Thoracic aorta (tissue), 2 donors: Measurements from ENCODE around the gene AHCTF1. TPM values are rescaled to one million over a fixed set of nuclear protein-coding genes. Genes with fewer than 3 reads are reported as not detected.

ENCODE experiments used
- ATAC-seq: fragments of 150-250 bp; one replicate; pipeline ENCODE4 v1.8.0; 2017; ENCODE audit warnings: low read depth; ENCODE audit not compliant: insufficient number of reproducible peaks, low FRiP score
- DNase-seq: peaks from one replicate; pipeline ENCODE4 v3.0.0-alpha.2; 2020; ENCODE audit warnings: low spot score
- H3K27ac ChIP-seq, 2 donors: fragments of 200-600 bp; sonication (generic); 1 replicate in 1 of 2; 2 replicates in 1 of 2; pipeline ENCODE4 v1.5.1; 2016; ENCODE audit warnings: mild to moderate bottlenecking in 2 of 2, moderate library complexity in 2 of 2
- H3K27me3 ChIP-seq: fragments of 200-600 bp; sonication (generic); replicated peaks from 2 replicates; pipeline ENCODE4 v1.6.0; 2016; ENCODE audit warnings: mild to moderate bottlenecking; ENCODE audit not compliant: insufficient read depth
- H3K36me3 ChIP-seq: fragments of 200-600 bp; sonication (generic); one replicate; pipeline ENCODE4 v1.5.1; 2016
- H3K4me1 ChIP-seq, 2 donors: fragments of 200-600 bp; sonication (generic); 1 replicate in 1 of 2; 2 replicates in 1 of 2; pipeline versions ENCODE4 v1.5.1 to v1.6.0; 2016; ENCODE audit warnings: low read depth in 2 of 2, mild to moderate bottlenecking in 1 of 2; ENCODE audit not compliant: control insufficient read depth in 1 of 2
- H3K4me3 ChIP-seq: fragments of 200-600 bp; sonication (generic); 2 replicates; pipeline ENCODE4 v1.5.1; 2016; ENCODE audit warnings: mild to moderate bottlenecking
- H3K9me3 ChIP-seq: fragments of 200-600 bp; sonication (generic); 2 replicates; pipeline ENCODE4 v1.5.1; 2016
- CTCF ChIP-seq: fragments of 200-600 bp; sonication (generic); IDR thresholded peaks from one replicate; pipeline ENCODE4 v1.5.1; 2019; ENCODE audit warnings: antibody characterized with exemption
- total RNA-seq, 2 donors: library from RNA; depleted of rRNA; stranded (reverse); fragments of >200 nt; gene quantifications; one replicate each; pipeline versions ENCODE4 v1.1.0 to v1.2.3, GENCODE V29; 2016

The AHCTF1 gene
- total RNA-seq, 2 donors from 2014 or later: 36.3 to 69.2 TPM

DNA sequence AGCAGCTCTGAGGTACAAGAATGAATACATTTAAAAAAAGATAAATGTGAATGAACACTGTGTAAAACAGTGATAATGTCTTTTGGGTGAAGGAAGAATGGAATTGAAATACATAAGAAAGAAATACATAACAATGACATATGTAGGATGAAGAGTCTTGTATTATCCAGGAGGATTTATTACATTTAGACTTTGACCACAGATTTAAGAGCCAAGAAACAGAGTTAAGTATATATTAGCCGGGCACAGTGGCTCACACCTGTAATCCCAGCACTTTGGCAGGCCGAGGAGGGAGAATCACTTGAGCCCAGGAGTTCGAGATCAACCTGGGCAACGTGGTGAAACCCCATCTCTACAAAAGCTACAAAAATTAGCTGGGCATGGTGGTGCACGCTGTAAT is 127.9 kb downstream of the AHCTF1 start:
- ATAC-seq (no peak), DNase-seq (no peak)
- H3K27ac ChIP-seq: no peak overlapping the region
- no peaks in the 10 kb centered on the region for H3K27me3 ChIP-seq
- no peak overlapping the region for H3K4me3 ChIP-seq
- no peaks in the 10 kb centered on the region for H3K36me3 ChIP-seq
- no peaks in the 10 kb centered on the region for H3K4me1 ChIP-seq
- H3K9me3 ChIP-seq: no peaks in the 10 kb centered on the region
- no peak for TF ChIP-seq CTCF

DNA sequence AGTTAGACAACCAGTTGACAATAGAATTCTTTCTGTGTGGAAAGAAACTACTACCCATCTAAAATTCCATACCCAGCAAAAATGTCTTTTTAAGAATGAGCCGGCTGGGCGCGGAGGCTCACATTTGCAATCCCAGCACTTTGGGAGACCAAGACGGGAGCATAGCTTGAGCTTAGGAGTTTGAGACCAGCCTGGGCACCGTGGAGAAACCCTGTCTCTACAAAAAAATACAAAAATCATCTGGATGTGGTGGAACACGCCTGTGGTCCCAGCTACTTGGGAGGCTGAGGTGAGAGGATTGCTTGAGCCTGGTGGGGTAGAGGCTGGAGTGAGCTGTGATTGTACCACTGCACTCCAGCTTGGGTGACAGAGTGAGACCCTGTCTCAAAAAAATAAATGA is 128.4 kb downstream of the AHCTF1 start:
- DNase-seq (no peak), ATAC-seq (no peak)
- Histone ChIP-seq H3K9me3 (no peaks in the 10 kb centered on the region), H3K4me1 (no peaks in the 10 kb centered on the region), H3K4me3 (no peak overlapping the region), H3K27me3 (no peaks in the 10 kb centered on the region), H3K27ac (no peak overlapping the region), H3K36me3 (no peaks in the 10 kb centered on the region)
- TF ChIP-seq CTCF: no peak

DNA sequence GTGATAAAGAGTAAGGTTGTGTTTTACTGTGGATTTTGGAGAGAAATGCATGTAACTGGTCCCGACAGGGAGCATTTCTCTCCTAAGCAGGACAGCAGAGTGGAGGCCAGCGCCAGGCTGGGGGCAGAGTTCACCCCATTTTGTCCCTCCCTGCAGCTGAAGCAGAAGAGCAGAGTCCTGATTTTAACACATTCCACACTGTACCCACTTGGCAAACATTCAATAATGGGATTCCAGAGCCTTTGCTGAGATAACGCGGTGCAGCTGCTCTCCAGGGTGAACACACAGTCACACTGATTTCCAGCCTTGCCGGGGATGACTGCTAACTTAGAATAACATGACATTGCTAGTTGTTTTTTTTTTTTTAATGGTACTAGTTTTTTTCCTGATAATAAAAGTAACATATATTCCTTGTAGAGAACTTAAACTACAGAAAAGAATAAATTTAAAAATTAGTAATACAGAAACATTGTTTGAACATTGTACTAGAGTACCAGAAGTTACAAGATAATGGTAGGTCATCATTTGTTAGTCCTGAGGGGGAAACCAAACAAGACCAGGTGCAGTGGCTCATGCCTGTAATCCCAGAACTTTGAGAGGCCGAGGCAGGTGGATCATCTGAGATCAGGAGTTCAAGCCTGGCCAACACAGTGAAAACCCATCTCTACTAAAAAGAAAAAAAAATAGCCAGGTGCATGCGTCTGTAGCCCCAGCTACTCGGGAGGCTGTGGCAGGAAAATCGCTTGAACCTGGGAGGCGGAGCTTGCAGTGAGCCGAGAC is 130.3 kb downstream of the AHCTF1 start:
- TF ChIP-seq CTCF: no peak
- ATAC-seq (no peak), DNase-seq (no peak)
- Histone ChIP-seq H3K4me1 (no peaks in the 10 kb centered on the region), H3K27me3 (no peaks in the 10 kb centered on the region), H3K27ac (no peak overlapping the region), H3K36me3 (no peaks in the 10 kb centered on the region), H3K9me3 (no peaks in the 10 kb centered on the region), H3K4me3 (no peak overlapping the region)

DNA sequence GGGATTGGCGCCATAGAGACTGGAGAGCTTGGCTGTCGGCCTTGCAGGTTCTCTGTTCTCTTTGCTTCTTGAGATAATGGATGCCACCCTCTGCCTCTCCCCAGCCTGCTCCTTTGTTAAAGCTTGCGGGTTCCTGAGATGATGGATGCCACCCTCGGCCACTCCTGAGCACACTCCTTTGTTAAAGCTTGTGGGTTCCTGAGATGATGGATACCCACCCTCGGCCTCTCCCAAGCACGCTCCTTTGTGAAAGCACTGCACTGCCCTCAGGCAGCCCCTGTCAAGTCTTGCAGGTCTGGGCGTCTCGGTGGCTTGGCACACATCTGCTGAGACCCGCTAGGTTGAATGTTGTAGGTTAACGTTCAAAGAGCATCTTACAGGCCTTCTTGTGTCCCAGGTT is 131.0 kb downstream of the AHCTF1 start:
- H3K4me1 ChIP-seq: no peaks in the 10 kb centered on the region
- no peaks in the 10 kb centered on the region for H3K36me3 ChIP-seq
- H3K9me3 ChIP-seq: no peaks in the 10 kb centered on the region
- no peak overlapping the region for H3K27ac ChIP-seq
- H3K27me3 ChIP-seq: no peaks in the 10 kb centered on the region
- H3K4me3 ChIP-seq: no peak overlapping the region
- no peak for TF ChIP-seq CTCF
- ATAC-seq: no peak
- DNase-seq: no peak

DNA sequence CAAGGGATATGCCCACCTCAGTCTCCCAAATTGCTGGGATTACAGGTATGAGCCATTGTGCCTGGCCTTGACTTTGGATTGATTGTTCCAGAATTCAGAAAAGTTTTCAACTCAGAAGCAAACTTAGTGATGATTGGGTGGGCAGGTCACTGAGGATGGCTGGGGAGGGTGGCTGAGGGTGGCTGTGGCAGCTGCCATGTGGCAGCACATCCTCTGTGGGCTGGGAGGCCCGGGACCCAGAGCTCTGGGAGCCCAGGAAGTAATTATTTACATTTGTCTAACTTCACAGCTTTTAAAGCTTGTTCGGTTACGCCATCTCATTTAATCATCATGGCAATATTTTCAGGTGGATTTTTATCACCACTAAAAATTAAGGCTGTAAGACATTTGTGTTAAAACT is 131.4 kb downstream of the AHCTF1 start:
- no peaks in the 10 kb centered on the region for H3K9me3 ChIP-seq
- ATAC-seq (no peak), DNase-seq (no peak)
- H3K27ac ChIP-seq: no peak overlapping the region
- no peak overlapping the region for H3K4me3 ChIP-seq
- H3K36me3 ChIP-seq: no peaks in the 10 kb centered on the region
- H3K4me1 ChIP-seq: no peaks in the 10 kb centered on the region
- TF ChIP-seq CTCF: no peak
- H3K27me3 ChIP-seq: no peaks in the 10 kb centered on the region
